WI38 (cell line): ENCODE data around the gene TNNT1.
A peak's percentile ranks its signal among the peaks of the same experiment; 100 is the strongest.

Experiments used
- H3K4me3 ChIP-seq: 2 replicates; pipeline ENCODE4 v1.5.1; 2011; ENCODE audit warnings: low read depth, mild to moderate bottlenecking, control low read depth, low read length
- CTCF ChIP-seq: IDR thresholded peaks from 2 replicates; pipeline ENCODE4 v1.5.1; 2012; ENCODE audit warnings: low read depth, mild to moderate bottlenecking, control low read depth, low read length

Gene TNNT1

GRCh38 chr19:55088543-55089341, 60.3 kb downstream of the TNNT1 start:
- TF ChIP-seq CTCF, result 0 out of 2 replicates have a peak, but pooled peaks have one; percentile 48
- no peak overlapping the region for H3K4me3 ChIP-seq

- TF ChIP-seq CTCF, result no peak
- peak overlapping the region; percentile 58 for H3K4me3 ChIP-seq
These were observed 61.0 kb downstream of the TNNT1 start for GRCh38 chr19:55088021-55088451.

GRCh38 chr19:55087542-55087901, 61.5 kb downstream of the TNNT1 start:
- H3K4me3 ChIP-seq, result peak overlapping the region; percentile 58
- no peak for TF ChIP-seq CTCF

GRCh38 chr19:55086730-55087541, 62.1 kb downstream of the TNNT1 start:
- H3K4me3 ChIP-seq, result peak overlapping the region; percentile 58
- TF ChIP-seq CTCF, result no peak

- TF ChIP-seq CTCF, result no peak
- H3K4me3 ChIP-seq, result peak overlapping the region; percentile 58
These were observed 62.9 kb downstream of the TNNT1 start for GRCh38 chr19:55085923-55086715.

GRCh38 chr19:55084416-55084815, 64.6 kb downstream of the TNNT1 start:
- no peak for TF ChIP-seq CTCF
- H3K4me3 ChIP-seq, result no peak overlapping the region
